AG09309 (cell line): Measurements from ENCODE around the gene ZEB2.

ENCODE experiments used
- DNase-seq: peaks from one replicate; pipeline ENCODE4 v3.0.0-alpha.2; 2010; ENCODE audit warnings: low read depth
- H3K4me3 ChIP-seq: 2 replicates; pipeline ENCODE4 v1.5.1; 2011; ENCODE audit warnings: mild to moderate bottlenecking, low read depth, low read length, moderate library complexity; ENCODE audit not compliant: control insufficient read depth
- TF ChIP-seq, protein P1 (sequence below): IDR thresholded peaks from 2 replicates; pipeline ENCODE4 v1.5.1; 2011; ENCODE audit warnings: mild to moderate bottlenecking, low read depth, low read length, inconsistent platforms; ENCODE audit not compliant: insufficient read depth, control insufficient read depth; ENCODE audit errors: missing control alignments

ZEB2 gene

DNA sequence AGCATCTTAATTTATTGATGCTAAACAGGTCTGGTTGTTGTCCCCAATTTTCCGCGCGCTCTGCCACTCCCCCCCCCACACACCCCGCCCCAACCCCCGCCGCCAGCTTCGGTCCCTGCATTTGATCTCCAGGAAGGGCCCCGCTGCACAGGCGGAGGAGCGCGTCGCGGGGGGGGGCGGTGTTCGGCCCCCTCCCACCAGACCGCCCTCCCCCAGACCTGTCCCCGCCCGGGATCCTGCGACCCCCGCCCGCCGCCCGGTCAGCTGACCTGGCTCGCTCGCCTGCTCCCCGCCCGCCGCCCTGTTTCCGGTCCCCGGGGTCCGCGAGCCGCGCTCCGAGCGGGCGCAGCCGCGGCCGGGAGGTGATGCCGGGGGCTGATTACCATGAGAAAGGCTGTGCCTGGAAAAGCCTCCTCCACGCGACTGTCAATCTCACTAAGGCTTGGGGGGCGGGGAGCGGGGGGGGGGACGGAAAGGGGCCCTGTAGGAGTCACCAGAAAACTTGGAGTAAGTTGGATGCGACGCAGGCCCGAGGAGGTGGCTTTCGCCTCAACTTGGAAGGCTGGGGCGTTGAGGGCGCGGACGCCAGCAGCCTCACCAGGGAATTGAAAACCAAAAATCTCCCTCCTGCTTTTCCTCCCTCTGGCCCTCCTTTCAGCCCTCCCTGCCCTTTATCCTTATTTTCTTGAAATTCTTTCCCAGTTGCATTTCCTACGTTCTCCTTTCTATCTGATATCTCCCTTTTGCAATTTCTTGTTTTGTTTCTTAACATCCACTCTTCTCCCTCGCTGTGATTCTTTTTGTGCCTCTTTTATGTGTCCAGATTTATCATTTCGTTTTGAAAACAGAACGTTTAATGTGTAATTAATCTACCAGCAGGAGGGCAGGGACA lies 4.4 kb upstream of the ZEB2 start:
- TF ChIP-seq, protein P1, sequence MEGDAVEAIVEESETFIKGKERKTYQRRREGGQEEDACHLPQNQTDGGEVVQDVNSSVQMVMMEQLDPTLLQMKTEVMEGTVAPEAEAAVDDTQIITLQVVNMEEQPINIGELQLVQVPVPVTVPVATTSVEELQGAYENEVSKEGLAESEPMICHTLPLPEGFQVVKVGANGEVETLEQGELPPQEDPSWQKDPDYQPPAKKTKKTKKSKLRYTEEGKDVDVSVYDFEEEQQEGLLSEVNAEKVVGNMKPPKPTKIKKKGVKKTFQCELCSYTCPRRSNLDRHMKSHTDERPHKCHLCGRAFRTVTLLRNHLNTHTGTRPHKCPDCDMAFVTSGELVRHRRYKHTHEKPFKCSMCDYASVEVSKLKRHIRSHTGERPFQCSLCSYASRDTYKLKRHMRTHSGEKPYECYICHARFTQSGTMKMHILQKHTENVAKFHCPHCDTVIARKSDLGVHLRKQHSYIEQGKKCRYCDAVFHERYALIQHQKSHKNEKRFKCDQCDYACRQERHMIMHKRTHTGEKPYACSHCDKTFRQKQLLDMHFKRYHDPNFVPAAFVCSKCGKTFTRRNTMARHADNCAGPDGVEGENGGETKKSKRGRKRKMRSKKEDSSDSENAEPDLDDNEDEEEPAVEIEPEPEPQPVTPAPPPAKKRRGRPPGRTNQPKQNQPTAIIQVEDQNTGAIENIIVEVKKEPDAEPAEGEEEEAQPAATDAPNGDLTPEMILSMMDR, result no peak
- no peak for DNase-seq
- peak overlapping the region; percentile 73 for H3K4me3 ChIP-seq

DNA sequence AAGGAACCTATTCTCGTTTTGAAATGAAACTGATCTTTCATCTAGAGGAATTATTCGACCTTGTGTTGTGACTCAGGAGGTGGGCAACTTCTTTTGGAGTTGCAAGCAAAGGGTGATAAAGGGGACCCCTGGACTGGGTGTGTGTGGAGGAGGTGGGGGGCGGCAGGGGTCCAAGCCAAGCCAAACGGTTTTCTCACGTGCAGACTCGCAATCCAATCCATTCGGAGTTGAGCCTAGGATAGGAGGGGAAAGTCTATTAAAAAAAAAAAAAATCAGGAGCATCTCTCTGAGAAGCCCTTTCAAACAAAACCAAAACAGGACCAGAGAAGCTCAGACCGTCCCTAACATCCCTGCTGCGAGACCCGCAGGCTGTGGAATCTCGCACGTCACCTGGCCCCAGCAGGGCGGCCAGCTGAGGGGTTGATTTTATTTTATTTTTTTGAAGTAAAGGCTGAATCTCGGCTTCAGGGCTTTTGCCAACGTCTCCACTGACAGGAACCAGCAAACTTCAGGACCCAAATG lies 3.7 kb upstream of the ZEB2 start:
- peak overlapping the region; percentile 73 for H3K4me3 ChIP-seq
- TF ChIP-seq, protein P1, result no peak
- DNase-seq, result no peak

DNA sequence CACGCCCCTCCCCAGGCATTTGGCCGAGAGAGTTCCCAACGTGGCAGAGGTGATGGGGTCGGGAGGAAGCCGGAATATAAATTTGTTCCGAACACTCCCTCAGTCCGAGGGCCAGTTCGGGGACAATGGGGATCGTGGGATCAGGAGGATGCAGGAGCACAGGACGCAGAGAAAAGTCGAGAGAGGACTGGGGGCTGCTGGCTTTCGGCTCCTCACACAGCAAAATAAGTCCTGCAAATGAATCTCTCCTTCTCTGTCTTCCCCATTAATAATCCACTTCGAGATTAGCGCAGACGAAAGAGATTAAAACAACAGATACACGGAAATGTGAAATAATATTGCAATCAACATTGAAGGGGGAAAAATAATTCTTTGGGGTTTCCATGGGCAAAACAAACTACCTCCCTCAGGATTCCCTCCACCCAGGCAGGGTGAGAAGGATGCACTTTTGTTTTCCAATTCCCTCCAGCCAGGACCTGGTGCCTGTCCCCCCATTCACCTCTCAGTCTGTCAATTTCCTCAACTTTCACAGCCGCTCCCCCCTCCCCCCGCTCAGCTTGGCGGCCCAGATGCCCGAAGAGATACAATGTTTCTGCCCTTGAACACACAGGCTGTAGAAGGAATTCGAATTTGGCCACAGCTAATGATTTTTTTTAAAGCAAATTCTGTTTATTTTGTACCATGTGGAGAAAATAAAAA lies 3.1 kb upstream of the ZEB2 start:
- peak overlapping the region; percentile 73 for H3K4me3 ChIP-seq
- TF ChIP-seq, protein P1, result no peak
- DNase-seq, result no peak

GRCh38 chr2:144522176-144522896 lies 2.4 kb upstream of the ZEB2 start:
- peak overlapping the region; percentile 73 for H3K4me3 ChIP-seq

GRCh38 chr2:144521686-144522085 lies 1.8 kb upstream of the ZEB2 start:
- DNase-seq, result no peak
- no peak overlapping the region for H3K4me3 ChIP-seq
- TF ChIP-seq, protein P1, result no peak

More at GRCh38 chr2:144522176-144522896, 2.4 kb upstream of the ZEB2 start:
- DNase-seq, result no peak
- TF ChIP-seq, protein P1, result no peak
